Fibroblast of villous mesenchyme (primary cell): Measurements from ENCODE around the gene KCNIP1. TPM values are rescaled to one million over a fixed set of nuclear protein-coding genes. Genes with fewer than 3 reads are reported as not detected.

Experiments used
- DNase-seq: peaks from one replicate; pipeline ENCODE4 v3.0.0-alpha.2; 2010; ENCODE audit warnings: low read depth
- H3K4me3 ChIP-seq: 2 replicates; pipeline ENCODE4 v1.5.1; 2011; ENCODE audit warnings: low read depth, mild to moderate bottlenecking, low read length
- total RNA-seq: library from RNA; depleted of rRNA; stranded (reverse); fragments of >200 nt; gene quantifications from 2 replicates; pipeline ENCODE4 v1.2.3, GENCODE V29; 2012
- TF ChIP-seq, protein P1 (sequence below): IDR thresholded peaks from 2 replicates; pipeline ENCODE4 v1.5.1; 2012; ENCODE audit warnings: low read depth, mild to moderate bottlenecking, low read length; ENCODE audit not compliant: insufficient read depth

Gene KCNIP1
- total RNA-seq, 1 donor, result not detected

DNA sequence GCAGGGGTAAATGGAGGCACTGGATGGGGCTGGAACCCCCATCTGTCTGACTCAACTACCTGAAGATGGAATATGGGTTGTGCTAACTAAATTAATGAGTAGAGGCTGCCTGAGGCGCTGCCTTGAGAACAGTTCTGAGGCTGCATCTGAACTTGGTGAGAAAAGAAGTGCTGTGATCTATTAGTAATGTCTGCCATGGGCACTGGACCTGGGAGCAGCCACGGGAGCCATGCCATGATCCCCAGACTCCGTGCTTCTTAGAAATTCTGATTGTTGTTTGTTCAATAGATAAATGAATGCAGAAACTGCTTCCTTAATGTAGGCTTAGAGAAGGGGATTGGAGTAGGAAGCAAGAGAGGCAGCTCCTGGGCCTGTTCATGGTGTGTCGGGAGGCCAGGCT, 80.2 kb downstream of the KCNIP1 start:
- TF ChIP-seq, protein P1, sequence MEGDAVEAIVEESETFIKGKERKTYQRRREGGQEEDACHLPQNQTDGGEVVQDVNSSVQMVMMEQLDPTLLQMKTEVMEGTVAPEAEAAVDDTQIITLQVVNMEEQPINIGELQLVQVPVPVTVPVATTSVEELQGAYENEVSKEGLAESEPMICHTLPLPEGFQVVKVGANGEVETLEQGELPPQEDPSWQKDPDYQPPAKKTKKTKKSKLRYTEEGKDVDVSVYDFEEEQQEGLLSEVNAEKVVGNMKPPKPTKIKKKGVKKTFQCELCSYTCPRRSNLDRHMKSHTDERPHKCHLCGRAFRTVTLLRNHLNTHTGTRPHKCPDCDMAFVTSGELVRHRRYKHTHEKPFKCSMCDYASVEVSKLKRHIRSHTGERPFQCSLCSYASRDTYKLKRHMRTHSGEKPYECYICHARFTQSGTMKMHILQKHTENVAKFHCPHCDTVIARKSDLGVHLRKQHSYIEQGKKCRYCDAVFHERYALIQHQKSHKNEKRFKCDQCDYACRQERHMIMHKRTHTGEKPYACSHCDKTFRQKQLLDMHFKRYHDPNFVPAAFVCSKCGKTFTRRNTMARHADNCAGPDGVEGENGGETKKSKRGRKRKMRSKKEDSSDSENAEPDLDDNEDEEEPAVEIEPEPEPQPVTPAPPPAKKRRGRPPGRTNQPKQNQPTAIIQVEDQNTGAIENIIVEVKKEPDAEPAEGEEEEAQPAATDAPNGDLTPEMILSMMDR, result no peak
- no peak overlapping the region for H3K4me3 ChIP-seq
- no peak for DNase-seq

DNA sequence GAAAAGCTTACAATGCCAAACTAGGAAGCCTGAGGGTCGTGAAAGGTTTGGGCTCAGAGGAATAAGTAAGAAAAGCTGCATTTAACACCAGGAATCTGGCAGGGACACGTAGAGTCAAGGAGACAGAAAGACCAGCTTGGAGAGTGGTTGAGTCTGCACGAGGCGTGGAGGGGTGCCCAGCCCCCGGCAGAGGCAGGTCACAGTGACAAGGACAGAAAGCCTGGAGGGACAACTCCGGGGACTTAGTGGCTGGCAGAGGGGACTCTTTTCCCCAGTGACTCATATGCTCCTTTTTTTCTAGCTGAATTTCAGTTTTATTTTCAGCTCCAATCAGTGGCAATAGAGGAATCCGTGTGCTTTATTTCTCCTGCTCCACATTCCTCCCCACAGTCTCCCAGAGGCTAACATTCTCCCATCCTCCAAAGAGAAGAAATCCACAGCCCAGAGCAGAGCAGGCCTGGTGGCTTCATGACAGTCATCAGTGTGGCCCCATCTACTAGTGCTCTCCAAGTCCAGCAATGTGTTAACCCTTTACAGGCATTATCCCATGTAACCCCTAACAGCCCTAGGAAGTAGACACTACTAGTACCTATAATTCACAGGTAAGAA, 80.7 kb downstream of the KCNIP1 start:
- DNase-seq, result no peak
- no peak overlapping the region for H3K4me3 ChIP-seq
- TF ChIP-seq, protein P1, result no peak

DNA sequence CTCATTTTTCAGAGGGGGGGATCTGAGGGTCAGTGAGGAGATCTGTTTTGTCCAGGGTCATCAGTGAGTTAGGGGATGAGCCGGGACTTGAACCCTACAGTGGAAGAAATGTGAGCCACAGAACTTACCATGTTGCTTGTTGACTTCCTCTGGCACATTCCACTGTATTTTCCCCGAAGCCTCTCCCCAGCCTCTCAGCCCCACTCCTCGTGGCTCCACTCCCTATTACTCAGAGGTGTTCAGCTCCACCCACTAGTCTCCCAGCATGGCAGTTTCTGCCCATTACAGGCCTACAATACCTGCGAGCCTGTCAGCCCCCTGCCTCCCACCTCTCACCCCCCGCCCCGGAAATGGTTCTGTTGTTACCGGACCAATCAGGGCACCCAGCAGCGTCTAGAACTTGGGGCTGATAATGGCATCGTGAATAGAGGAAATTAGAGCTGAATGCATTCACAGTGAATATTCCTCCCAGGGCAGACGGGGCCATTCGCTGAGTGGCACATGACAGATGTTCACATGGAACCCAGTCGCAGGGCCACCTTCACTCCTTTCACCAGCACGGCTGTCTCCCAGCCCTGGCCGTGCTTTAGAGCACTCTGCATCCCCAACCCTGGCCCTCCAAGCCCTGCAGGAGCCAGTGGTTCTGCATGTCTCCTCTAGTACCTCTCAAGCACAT, 81.6 kb downstream of the KCNIP1 start:
- no peak overlapping the region for H3K4me3 ChIP-seq
- no peak for DNase-seq
- TF ChIP-seq, protein P1, result no peak

DNA sequence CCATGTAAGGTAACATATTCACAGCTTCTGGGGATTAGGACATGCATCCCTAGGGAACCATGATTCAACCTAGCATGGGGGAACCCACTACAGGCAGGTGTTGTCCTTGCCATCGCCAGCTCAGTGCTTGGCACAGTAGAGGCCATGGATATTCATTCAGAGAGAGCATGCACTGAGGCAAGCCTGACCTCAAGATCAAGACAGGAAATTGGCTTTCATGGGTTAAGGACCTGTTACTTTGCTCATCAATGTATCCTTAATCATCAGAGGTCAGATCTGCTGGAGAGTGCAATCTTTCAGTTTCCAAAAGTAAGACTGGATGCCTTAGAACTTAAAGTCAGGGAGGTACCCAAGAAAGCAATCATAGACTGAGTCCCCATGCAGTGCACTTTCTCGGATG, 84.0 kb downstream of the KCNIP1 start:
- H3K4me3 ChIP-seq, result no peak overlapping the region
- no peak for DNase-seq
- TF ChIP-seq, protein P1, result no peak

DNA sequence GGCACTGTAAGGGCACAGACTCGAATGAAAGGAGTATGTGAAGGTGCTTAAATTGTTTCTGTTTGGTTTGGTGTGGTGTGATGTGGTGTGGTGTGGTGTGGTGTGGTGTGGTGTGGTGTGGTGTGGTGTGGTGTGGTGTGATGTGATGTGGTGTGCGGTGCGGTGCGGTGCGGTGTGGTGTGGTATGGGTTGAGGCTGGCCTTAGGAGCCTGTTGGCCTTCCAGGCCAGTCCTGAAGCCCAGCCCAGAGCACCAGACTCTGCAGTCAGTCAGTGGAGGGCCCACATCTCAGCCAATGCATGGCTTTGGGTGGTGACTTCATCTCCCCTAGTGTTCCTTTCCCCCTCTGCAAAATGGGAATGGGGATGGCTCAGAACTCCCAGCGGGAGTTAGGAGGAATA, 85.8 kb downstream of the KCNIP1 start:
- TF ChIP-seq, protein P1, result no peak
- no peak for DNase-seq
- H3K4me3 ChIP-seq, result no peak overlapping the region

DNA sequence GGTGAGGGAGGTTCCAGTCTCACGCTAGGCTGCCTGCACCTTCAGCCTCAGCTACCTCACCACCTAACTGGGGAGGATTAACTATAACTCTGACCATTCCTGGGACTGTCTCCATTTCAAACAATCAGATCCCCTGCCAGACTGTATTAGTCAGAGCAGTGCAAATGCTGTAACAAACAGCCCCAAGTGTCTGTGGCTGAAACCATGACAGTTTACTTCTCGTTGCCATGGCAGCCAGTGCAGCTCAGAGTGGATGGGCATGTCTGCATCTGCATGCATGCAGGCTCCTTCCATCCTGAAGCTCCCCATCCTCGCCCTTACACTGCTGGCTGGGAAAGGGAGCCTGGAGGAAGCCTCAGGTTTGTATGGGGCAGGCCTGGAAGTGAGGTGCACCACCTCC, 86.7 kb downstream of the KCNIP1 start:
- no peak overlapping the region for H3K4me3 ChIP-seq
- no peak for DNase-seq
- TF ChIP-seq, protein P1, result no peak

DNA sequence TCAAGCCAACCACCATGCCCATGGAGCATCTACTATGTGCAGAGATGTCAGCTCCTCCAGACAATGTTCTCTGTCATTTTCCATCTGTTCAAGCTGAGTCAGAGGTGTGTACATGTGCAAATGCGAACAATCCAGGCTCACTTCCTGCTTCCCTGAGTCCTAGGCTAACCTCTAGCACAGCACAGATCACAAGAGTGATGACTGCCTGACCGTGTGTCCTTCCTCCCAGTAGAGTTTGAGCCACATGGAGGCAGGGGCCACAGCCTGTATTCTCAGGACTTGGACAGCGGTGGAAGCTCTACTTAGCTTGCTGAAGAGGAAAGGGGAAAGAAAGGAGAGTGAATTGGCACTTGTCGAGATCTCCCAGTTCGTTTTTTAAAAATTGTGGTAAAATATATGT, 87.2 kb downstream of the KCNIP1 start:
- TF ChIP-seq, protein P1, result no peak
- no peak overlapping the region for H3K4me3 ChIP-seq
- DNase-seq, result no peak
